WTC11 (cell line): Measurements from ENCODE around the gene CLDN9.

Experiments
- CTCF ChIP-seq: fragments of 200-600 bp; IDR thresholded peaks from 2 replicates; pipeline ENCODE4 v1.8.0; 2022; ENCODE audit warnings: antibody characterized with exemption
- GTF2I ChIP-seq: fragments of 250-450 bp; sonication (Bioruptor Pico); conservative IDR thresholded peaks from 2 replicates; pipeline ENCODE4 v1.4.0; 2021; ENCODE audit warnings: mild to moderate bottlenecking
- JUN ChIP-seq: sonication (generic); formaldehyde crosslinking; IDR thresholded peaks from 2 replicates; pipeline ENCODE4 v1.8.0; 2023; ENCODE audit warnings: mild to moderate bottlenecking, missing genetic modification reagents
- NFE2L1 ChIP-seq: sonication (generic); formaldehyde crosslinking; IDR thresholded peaks from 2 replicates; pipeline ENCODE4 v1.8.1; 2023; ENCODE audit warnings: missing genetic modification reagents
- NR3C1 ChIP-seq: sonication (generic); formaldehyde crosslinking; conservative IDR thresholded peaks from 2 replicates; pipeline ENCODE4 v1.8.1; 2023; ENCODE audit warnings: low read depth, mild to moderate bottlenecking, missing genetic modification reagents
- USF2 ChIP-seq: sonication (generic); formaldehyde crosslinking; IDR thresholded peaks from 2 replicates; pipeline ENCODE4 v1.8.1; 2023; ENCODE audit warnings: mild to moderate bottlenecking, missing genetic modification reagents, moderate library complexity
- ZNF317 ChIP-seq: sonication (generic); formaldehyde crosslinking; IDR thresholded peaks from 2 replicates; pipeline ENCODE4 v1.8.1; 2023; ENCODE audit warnings: low read depth, mild to moderate bottlenecking, moderate library complexity, missing genetic modification reagents, borderline replicate concordance

DNA sequence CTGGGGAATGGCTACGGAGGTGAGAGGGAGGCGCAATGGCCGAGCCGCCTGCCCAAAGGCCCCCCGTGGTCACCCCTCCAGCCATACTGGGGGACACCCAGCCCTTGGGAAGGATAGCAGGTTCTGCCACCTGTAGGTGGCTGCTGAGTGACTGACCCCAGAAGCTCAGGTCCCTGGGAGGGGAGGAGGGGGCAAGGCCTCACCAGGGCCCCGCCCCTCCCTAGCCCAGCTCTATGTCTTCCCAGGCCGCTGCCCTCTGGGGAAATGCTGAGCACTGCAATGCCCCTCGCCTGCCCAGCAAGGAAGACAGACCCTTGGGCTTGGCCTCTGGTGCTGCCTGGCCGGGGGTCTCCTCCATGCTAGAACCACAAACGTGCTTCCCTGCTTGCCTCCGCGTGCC is 11.4 kb upstream of the CLDN9 start:
- no peak for TF ChIP-seq NR3C1
- no peak for TF ChIP-seq GTF2I
- TF ChIP-seq CTCF = no peak
- no peak for TF ChIP-seq NFE2L1 (CRISPR knock-in tag)
- TF ChIP-seq JUN = no peak
- TF ChIP-seq ZNF317 (CRISPR knock-in tag) = no peak
- TF ChIP-seq USF2 = no peak
